Measurements from ENCODE around the gene GRIN2C.

- TF ChIP-seq POLR2A (IDR thresholded peaks at IDR 0.05) (no peak), EP300 (IDR thresholded peaks at IDR 0.05) (no peak), CTCF (IDR thresholded peaks at IDR 0.05) (no peak)
These were observed 22.8 kb downstream of the GRIN2C start for GRCh38 chr17:74836691-74837467.

Data from sigmoid colon (tissue), 4 donors.